ENCODE data around the gene MBD4.

The MBD4 gene

GRCh38 chr3:129462361-129462968 lies 22.7 kb upstream of the MBD4 start:
- DNase-seq: no peak

DNA sequence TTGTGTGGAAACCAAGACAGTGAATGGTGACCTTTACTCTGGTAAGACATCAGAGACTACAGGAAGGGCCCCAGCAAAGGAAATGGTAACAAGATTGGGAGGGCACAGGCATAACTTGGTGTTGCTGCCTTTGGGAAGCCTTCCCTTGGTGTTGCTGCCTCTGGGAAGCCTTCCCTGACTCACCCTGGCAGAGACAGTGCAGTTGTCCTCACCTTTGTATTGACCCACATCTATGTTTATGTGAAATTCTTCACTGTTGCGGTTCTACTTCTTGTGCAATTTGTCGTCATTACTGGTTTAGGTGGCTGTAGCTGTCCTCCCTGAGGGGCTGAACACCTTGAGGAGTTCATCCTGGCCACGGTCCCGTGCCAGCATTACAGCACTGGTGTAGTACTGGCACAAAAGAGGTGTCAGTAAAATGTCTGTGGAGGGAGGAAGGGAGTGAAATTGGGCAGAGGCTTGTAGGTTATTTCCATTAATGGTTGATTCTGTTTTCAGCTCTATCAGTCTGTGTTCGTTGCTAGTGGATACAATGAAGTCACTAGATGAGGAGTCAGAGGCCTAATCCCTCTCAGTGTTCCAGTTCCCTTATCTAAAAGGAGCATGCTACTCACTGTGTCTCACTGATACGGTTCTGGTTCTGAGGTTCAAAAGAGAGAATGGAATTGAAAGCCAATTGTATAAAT lies 21.9 kb upstream of the MBD4 start:
- no peak for DNase-seq

DNA sequence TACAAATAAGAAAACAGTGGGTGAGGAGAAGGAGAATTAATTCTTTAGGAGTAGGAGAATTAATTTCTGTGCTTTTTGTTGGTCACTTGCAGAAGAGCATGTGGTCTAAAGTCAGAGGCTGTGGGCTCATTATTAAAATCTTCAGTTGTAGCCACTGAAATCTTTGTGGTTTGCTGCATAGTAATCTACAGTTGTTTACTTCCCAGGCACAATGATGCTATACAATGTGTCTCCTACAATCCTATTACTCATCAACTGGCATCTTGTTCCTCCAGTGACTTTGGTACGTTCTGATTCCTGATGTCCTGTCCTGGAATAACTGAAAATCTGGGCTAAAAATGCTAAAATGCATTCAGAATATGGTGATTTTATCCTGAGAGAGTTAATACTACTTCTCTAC lies 21.3 kb upstream of the MBD4 start:
- DNase-seq: no peak

DNA sequence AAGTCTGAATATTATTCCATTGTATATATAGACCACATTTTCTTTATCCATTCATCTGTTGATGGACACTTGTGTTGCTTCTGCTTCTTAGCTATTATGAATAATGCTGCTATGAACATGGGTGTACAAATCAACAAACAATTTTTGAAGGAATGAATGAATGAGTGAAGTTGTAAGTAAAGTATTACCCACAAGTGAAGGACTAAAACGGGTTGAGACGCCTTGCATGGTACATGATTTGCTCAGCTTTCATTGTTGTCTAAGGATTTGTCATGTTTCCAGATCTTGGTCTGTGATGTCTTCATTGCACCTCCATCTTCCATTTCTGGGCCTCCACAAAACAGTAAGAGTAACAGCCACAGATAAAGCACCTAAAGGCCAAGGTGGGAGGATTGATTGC lies 20.8 kb upstream of the MBD4 start:
- no peak for DNase-seq

- DNase-seq: no peak
Measured at GRCh38 chr3:129460155-129460554, 20.4 kb upstream of the MBD4 start.

GRCh38 chr3:129453732-129454131 lies 14.0 kb upstream of the MBD4 start:
- DNase-seq: no peak

GRCh38 chr3:129449279-129450115 lies 9.7 kb upstream of the MBD4 start:
- no peak for DNase-seq

DNA sequence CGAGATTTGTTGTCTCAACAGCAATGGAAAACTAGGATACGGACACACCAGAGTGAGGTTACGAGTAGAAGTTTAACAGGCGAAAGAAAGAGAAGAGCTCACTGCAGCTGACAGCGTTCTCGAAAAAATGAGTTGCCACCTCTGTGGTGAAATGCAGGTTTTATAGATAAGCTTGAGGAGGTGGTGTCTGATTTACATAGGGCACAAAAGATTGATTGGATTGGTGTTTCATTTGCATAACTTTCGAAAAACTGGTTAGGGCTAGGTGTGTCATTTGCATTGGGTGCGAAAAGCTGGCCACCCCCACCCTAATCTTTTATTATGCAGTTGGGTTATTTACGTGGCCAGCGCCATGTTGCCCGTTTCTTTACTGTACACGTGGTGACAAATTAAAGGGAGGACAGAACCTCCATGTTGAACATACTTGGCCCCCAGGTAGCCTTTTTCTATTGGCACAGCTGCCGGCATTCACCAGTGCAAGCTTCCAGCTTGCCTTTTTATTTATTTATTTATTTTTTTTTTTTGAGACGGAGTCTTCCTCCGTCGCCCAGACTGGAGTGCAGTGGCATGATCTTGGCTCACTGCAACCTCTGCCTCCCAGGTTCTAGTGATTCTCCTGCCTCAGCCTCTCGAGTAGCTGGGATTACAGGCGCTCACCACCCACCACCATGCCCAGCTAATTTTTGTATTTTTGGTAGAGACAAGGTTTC lies 8.6 kb upstream of the MBD4 start:
- no peak for DNase-seq

DNA sequence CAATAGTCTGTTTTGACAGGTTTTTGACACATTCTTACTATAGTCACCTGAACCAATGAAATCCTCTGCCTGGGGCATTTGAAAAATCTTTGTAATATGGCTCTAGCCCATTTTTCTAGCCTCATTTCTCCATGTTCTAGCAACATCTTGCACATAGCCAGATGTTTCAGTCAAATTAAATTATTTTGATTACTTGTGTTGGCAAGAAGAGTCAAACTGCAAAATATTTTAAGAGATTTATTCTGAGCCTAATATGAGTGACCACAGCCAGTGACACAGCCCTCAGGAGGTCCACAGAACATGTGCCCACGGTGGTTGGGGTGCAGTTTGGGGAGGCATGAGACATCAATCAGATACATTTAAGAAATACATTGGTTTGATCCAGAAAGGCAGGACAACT lies 7.2 kb upstream of the MBD4 start:
- no peak for DNase-seq

DNA sequence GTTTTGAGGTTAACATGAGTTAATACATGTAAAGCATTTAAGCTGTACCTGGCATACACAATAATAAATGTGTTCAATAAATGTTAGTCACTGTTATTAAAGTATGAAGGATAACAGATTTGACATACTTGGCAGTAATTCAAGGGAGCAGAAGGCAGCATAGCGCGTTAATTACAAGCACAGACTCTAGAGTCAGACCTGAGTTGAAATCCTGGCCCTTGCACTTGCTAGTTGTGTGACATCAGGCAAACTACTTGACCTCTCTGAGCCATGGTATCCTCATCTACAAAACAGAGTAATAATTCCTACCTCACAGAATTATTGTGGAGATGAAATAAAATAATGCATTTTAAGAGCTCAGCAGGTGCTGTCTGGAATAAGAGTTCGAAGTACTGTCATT lies 5.7 kb upstream of the MBD4 start:
- DNase-seq: no peak

DNA sequence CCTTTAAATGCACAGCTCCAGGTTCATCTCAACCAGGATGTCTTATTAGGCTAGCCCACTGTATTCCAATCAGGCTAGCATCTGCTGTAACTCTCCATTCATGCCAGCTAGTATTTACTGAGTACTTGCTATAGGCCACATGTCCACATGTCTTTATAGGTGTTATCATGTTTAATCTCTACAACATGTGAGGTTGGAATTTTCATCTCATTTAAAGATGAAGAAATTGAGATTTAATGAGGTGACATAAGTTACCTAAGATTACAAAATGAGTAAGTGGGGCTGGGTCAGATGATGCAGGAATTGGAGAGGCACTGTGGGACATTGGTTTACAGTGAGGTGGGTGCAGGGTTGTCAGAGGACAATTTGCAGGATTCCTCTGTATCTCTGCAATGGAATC lies 3.2 kb upstream of the MBD4 start:
- no peak for DNase-seq

- no peak for DNase-seq
Measured at GRCh38 chr3:129442486-129442885, 2.7 kb upstream of the MBD4 start.

- DNase-seq: peak; percentile 19
Measured at GRCh38 chr3:129441782-129442181, 2.0 kb upstream of the MBD4 start.

DNA sequence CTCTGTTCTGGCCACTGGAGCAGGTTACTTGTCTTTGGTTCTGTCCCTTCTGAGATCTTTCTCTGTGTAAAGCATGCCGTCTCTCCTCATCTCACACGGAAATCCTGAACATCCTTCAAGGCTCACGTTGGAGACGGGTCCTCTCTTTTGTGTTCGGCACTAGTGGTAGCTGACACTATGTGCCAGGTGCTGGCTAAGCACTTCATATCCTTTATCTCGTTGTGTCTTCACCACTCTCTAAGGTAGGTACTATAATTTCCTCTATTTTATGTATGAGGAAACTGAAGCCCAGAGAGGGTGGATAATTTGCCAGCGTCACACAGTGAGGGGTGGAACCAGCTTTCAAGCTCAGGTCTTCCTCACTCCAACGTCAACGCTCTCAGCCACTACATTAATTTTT lies 1.5 kb upstream of the MBD4 start:
- peak; percentile 26 for DNase-seq

- DNase-seq: no peak
Measured at GRCh38 chr3:129440618-129441190, 956 bp upstream of the MBD4 start.

GRCh38 chr3:129439226-129439816 lies 427 bp downstream of the MBD4 start:
- DNase-seq: peak; percentile 76

GRCh38 chr3:129435367-129435766 lies 4.4 kb downstream of the MBD4 start:
- no peak for DNase-seq

- no peak for DNase-seq
Measured at GRCh38 chr3:129434140-129434539, 5.6 kb downstream of the MBD4 start.

- no peak for DNase-seq
Measured at GRCh38 chr3:129433565-129433964, 6.2 kb downstream of the MBD4 start.

DNA sequence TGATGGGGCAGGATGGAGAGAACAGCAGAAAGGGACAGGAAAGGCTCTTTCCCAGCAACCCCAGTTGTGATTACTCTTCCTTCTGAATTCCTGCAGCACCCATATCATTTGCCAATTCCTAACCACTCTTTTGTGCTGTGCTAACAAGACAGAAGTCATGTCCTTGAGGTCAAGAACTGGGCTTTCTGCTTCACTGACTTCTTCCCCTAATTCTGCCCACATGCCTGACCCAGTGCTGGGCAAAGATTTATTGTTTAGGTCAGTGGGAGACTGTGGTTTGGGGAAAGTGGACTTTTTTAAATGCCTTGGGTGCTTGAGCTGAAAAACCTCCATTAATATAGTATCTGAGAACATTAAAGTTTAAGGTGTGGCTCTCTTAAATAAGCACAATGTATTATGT lies 7.1 kb downstream of the MBD4 start:
- no peak for DNase-seq

DNA sequence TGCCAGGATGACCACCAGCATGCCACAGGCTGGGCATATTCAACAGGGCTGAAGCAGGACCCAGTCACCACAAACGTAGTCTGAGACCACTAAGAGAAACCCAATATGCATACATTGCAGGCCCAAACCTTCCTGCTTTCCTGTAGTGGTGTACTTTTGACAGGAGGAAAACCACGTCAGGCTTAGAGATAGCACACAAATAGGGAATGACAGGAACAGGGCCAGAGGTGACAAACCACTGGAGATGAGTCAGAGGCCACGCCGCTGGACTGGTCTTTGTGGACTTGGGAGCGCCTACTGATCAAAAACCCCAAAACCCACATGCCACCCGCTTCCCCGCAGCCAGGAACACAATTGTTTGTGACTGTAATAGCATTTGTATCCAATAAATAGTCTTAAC lies 7.7 kb downstream of the MBD4 start:
- DNase-seq: no peak

GRCh38 chr3:129429602-129430001 lies 10.1 kb downstream of the MBD4 start:
- peak; percentile 27 for DNase-seq

GRCh38 chr3:129429080-129429451 lies 10.7 kb downstream of the MBD4 start:
- no peak for DNase-seq
